ENCODE measurements around the gene DPP6. TPM values are rescaled to one million over a fixed set of nuclear protein-coding genes. Genes with fewer than 3 reads are reported as not detected.

Gene DPP6
- total RNA-seq, 1 donor from 2014 or later = 0.48 TPM

GRCh38 chr7:154383045-154383444, 330.8 kb downstream of the DPP6 start:
- H3K36me3 Mint-ChIP-seq (ENCODE audit: low read depth, unreplicated experiment) = no peaks in the 10 kb centered on the region
- no peaks in the 10 kb centered on the region for H3K9me3 Mint-ChIP-seq (ENCODE audit: unreplicated experiment)

DNA sequence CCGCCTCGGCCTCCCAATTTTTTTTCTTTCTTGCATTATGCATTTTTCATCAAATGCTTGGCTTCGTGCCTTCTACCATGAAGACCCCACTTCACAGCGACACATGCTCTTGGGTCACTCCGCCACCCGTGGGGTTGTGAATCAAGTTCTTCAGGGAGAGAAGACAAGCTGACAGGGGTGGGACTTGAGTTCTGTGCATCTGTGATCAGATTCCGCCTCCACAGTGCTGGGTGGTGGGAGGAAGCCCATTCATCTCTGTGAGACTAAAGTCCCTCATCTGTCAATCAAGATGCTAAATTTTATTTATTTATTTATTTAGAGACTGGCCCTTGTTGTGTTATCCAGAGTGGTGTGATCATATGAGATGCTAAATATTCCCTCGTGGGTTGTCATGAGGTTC, 333.0 kb downstream of the DPP6 start:
- Histone ChIP-seq H3K27ac (ENCODE audit: low read depth, low read length) (no peak overlapping the region), H4K20me1 (ENCODE audit: insufficient read depth, low read length) (no peaks in the 10 kb centered on the region), H3K9ac (ENCODE audit: low read length) (no peak overlapping the region), H3K27me3 (ENCODE audit: insufficient read depth, low read length) (no peaks in the 10 kb centered on the region), H2AFZ (ENCODE audit: low read depth, low read length) (no peak overlapping the region), H3K4me3 (ENCODE audit: insufficient read depth, low read depth, low read length) (no peak overlapping the region), H3K9me3 (ENCODE audit: insufficient read depth, low read depth, low read length) (peaks cover 5% of the 10 kb centered on the region), H3K36me3 (ENCODE audit: insufficient read depth, low read length) (no peaks in the 10 kb centered on the region), H3K4me2 (ENCODE audit: low read length) (no peak overlapping the region), H3K79me2 (ENCODE audit: insufficient read depth, low read length) (no peaks in the 10 kb centered on the region), H3K4me1 (ENCODE audit: insufficient read depth, low read length) (no peaks in the 10 kb centered on the region)
- Mint-ChIP-seq H3K27ac (ENCODE audit: unreplicated experiment) (no peak overlapping the region), H3K36me3 (ENCODE audit: low read depth, unreplicated experiment) (no peaks in the 10 kb centered on the region), H3K27me3 (ENCODE audit: low read depth, unreplicated experiment) (peaks cover 16% of the 10 kb centered on the region), H3K4me3 (ENCODE audit: unreplicated experiment) (no peak overlapping the region), H3K9me3 (ENCODE audit: unreplicated experiment) (no peaks in the 10 kb centered on the region), H3K4me1 (ENCODE audit: low read depth, unreplicated experiment) (no peaks in the 10 kb centered on the region)
- DNase-seq (ENCODE audit: low read depth) = no peak
- FAIRE-seq = no peak
- TF ChIP-seq EZH2 (IDR thresholded peaks at IDR 0.05; ENCODE audit: insufficient read depth, low read length) = no peak
- TF ChIP-seq, protein P1, sequence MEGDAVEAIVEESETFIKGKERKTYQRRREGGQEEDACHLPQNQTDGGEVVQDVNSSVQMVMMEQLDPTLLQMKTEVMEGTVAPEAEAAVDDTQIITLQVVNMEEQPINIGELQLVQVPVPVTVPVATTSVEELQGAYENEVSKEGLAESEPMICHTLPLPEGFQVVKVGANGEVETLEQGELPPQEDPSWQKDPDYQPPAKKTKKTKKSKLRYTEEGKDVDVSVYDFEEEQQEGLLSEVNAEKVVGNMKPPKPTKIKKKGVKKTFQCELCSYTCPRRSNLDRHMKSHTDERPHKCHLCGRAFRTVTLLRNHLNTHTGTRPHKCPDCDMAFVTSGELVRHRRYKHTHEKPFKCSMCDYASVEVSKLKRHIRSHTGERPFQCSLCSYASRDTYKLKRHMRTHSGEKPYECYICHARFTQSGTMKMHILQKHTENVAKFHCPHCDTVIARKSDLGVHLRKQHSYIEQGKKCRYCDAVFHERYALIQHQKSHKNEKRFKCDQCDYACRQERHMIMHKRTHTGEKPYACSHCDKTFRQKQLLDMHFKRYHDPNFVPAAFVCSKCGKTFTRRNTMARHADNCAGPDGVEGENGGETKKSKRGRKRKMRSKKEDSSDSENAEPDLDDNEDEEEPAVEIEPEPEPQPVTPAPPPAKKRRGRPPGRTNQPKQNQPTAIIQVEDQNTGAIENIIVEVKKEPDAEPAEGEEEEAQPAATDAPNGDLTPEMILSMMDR (IDR thresholded peaks at IDR 0.05; ENCODE audit: insufficient read depth, low read depth, low read length) = no peak

More at GRCh38 chr7:154383045-154383444, 330.8 kb downstream of the DPP6 start:
- Histone ChIP-seq H3K4me2 (ENCODE audit: low read length) (no peak overlapping the region), H3K36me3 (ENCODE audit: insufficient read depth, low read length) (no peaks in the 10 kb centered on the region), H3K27ac (ENCODE audit: low read depth, low read length) (no peak overlapping the region), H4K20me1 (ENCODE audit: insufficient read depth, low read length) (no peaks in the 10 kb centered on the region), H3K9me3 (ENCODE audit: insufficient read depth, low read depth, low read length) (peaks cover 5% of the 10 kb centered on the region), H3K27me3 (ENCODE audit: insufficient read depth, low read length) (no peaks in the 10 kb centered on the region), H3K9ac (ENCODE audit: low read length) (no peak overlapping the region), H3K4me3 (ENCODE audit: insufficient read depth, low read depth, low read length) (no peak overlapping the region), H2AFZ (ENCODE audit: low read depth, low read length) (no peak overlapping the region), H3K79me2 (ENCODE audit: insufficient read depth, low read length) (no peaks in the 10 kb centered on the region), H3K4me1 (ENCODE audit: insufficient read depth, low read length) (no peaks in the 10 kb centered on the region)
- H3K4me3 Mint-ChIP-seq (ENCODE audit: unreplicated experiment) = no peak overlapping the region
- H3K4me1 Mint-ChIP-seq (ENCODE audit: low read depth, unreplicated experiment) = no peaks in the 10 kb centered on the region
- FAIRE-seq (no peak), DNase-seq (ENCODE audit: low read depth) (no peak)
- TF ChIP-seq, protein P1 (IDR thresholded peaks at IDR 0.05; ENCODE audit: insufficient read depth, low read depth, low read length) = no peak
- TF ChIP-seq EZH2 (IDR thresholded peaks at IDR 0.05; ENCODE audit: insufficient read depth, low read length) = no peak
- H3K27me3 Mint-ChIP-seq (ENCODE audit: low read depth, unreplicated experiment) = peaks cover 14% of the 10 kb centered on the region
- no peak overlapping the region for H3K27ac Mint-ChIP-seq (ENCODE audit: unreplicated experiment)

GRCh38 chr7:154387252-154387651, 335.1 kb downstream of the DPP6 start:
- Histone ChIP-seq H3K4me1 (ENCODE audit: insufficient read depth, low read length) (no peaks in the 10 kb centered on the region), H3K9ac (ENCODE audit: low read length) (no peak overlapping the region), H3K27me3 (ENCODE audit: insufficient read depth, low read length) (no peaks in the 10 kb centered on the region), H3K79me2 (ENCODE audit: insufficient read depth, low read length) (no peaks in the 10 kb centered on the region), H3K27ac (ENCODE audit: low read depth, low read length) (no peak overlapping the region), H3K36me3 (ENCODE audit: insufficient read depth, low read length) (no peaks in the 10 kb centered on the region), H4K20me1 (ENCODE audit: insufficient read depth, low read length) (no peaks in the 10 kb centered on the region), H2AFZ (ENCODE audit: low read depth, low read length) (no peak overlapping the region), H3K4me2 (ENCODE audit: low read length) (no peak overlapping the region), H3K4me3 (ENCODE audit: insufficient read depth, low read depth, low read length) (no peak overlapping the region), H3K9me3 (ENCODE audit: insufficient read depth, low read depth, low read length) (peaks cover 7% of the 10 kb centered on the region)
- TF ChIP-seq, protein P1 (IDR thresholded peaks at IDR 0.05; ENCODE audit: insufficient read depth, low read depth, low read length) = no peak
- Mint-ChIP-seq H3K27me3 (ENCODE audit: low read depth, unreplicated experiment) (peaks cover 24% of the 10 kb centered on the region), H3K36me3 (ENCODE audit: low read depth, unreplicated experiment) (no peaks in the 10 kb centered on the region), H3K9me3 (ENCODE audit: unreplicated experiment) (no peaks in the 10 kb centered on the region), H3K4me3 (ENCODE audit: unreplicated experiment) (no peak overlapping the region), H3K4me1 (ENCODE audit: low read depth, unreplicated experiment) (no peaks in the 10 kb centered on the region), H3K27ac (ENCODE audit: unreplicated experiment) (no peak overlapping the region)
- DNase-seq (ENCODE audit: low read depth) (no peak), FAIRE-seq (no peak)
